ENCODE data around the gene DGCR2. TPM values are rescaled to one million over a fixed set of nuclear protein-coding genes. Genes with fewer than 3 reads are reported as not detected.

Gene DGCR2
- total RNA-seq, 1 donor from 2014 or later = 70.6 TPM

- DNase-seq = no peak
- H3K27ac ChIP-seq = no peak overlapping the region
- H3K36me3 ChIP-seq = peaks cover 97% of the 10 kb centered on the region
- no peaks in the 10 kb centered on the region for H3K27me3 ChIP-seq
- no peaks in the 10 kb centered on the region for H3K9me3 ChIP-seq
- TF ChIP-seq CTCF (IDR thresholded peaks at IDR 0.05) = no peak
- H3K4me1 ChIP-seq = no peaks in the 10 kb centered on the region
- H3K4me3 ChIP-seq = no peak overlapping the region
- no peak for ATAC-seq
- intact Hi-C loops (cut with DNase I) = no loop called here
Observed at GRCh38 chr22:19050117-19050516, 72.1 kb downstream of the DGCR2 start.

GRCh38 chr22:19048531-19048930 is 73.7 kb downstream of the DGCR2 start:
- ATAC-seq = no peak

GRCh38 chr22:19047993-19048392 is 74.2 kb downstream of the DGCR2 start:
- Histone ChIP-seq H3K9me3 (no peaks in the 10 kb centered on the region), H3K27ac (no peak overlapping the region), H3K27me3 (no peaks in the 10 kb centered on the region), H3K4me3 (no peak overlapping the region), H3K4me1 (no peaks in the 10 kb centered on the region), H3K36me3 (peaks cover 97% of the 10 kb centered on the region)
- no peak for TF ChIP-seq CTCF (IDR thresholded peaks at IDR 0.05)
- ATAC-seq (no peak), DNase-seq (peak; percentile 11)
- intact Hi-C loops (cut with DNase I) = no loop called here

More at GRCh38 chr22:19048531-19048930, 73.7 kb downstream of the DGCR2 start:
- Histone ChIP-seq H3K4me3 (no peak overlapping the region), H3K27ac (no peak overlapping the region), H3K9me3 (no peaks in the 10 kb centered on the region), H3K36me3 (peaks cover 97% of the 10 kb centered on the region), H3K4me1 (no peaks in the 10 kb centered on the region), H3K27me3 (no peaks in the 10 kb centered on the region)
- intact Hi-C loops (cut with DNase I) = no loop called here
- no peak for TF ChIP-seq CTCF (IDR thresholded peaks at IDR 0.05)
- DNase-seq = peak; percentile 28

GRCh38 chr22:19046719-19047609 is 75.2 kb downstream of the DGCR2 start:
- H3K27ac ChIP-seq = no peak overlapping the region
- no peaks in the 10 kb centered on the region for H3K27me3 ChIP-seq
- peak; percentile 33 for DNase-seq
- H3K9me3 ChIP-seq = no peaks in the 10 kb centered on the region
- H3K4me3 ChIP-seq = no peak overlapping the region
- H3K36me3 ChIP-seq = peaks cover 97% of the 10 kb centered on the region
- intact Hi-C loops (cut with DNase I) = no loop called here
- ATAC-seq = no peak
- H3K4me1 ChIP-seq = no peaks in the 10 kb centered on the region
- TF ChIP-seq CTCF (IDR thresholded peaks at IDR 0.05) = no peak

- no peak for TF ChIP-seq CTCF (IDR thresholded peaks at IDR 0.05)
- Histone ChIP-seq H3K36me3 (peaks cover 97% of the 10 kb centered on the region), H3K4me1 (no peaks in the 10 kb centered on the region), H3K9me3 (no peaks in the 10 kb centered on the region), H3K27me3 (no peaks in the 10 kb centered on the region), H3K4me3 (no peak overlapping the region), H3K27ac (no peak overlapping the region)
- intact Hi-C loops (cut with DNase I) = no loop called here
- ATAC-seq = no peak
- no peak for DNase-seq
Observed at GRCh38 chr22:19046287-19046686, 75.9 kb downstream of the DGCR2 start.

Data from upper lobe of right lung (tissue), 1 donor.